ENCODE measurements around the gene NFATC2. TPM values are rescaled to one million over a fixed set of nuclear protein-coding genes. Genes with fewer than 3 reads are reported as not detected.

The NFATC2 gene
- total RNA-seq, 1 experiment from 2014 or later = 5.0 TPM

DNA sequence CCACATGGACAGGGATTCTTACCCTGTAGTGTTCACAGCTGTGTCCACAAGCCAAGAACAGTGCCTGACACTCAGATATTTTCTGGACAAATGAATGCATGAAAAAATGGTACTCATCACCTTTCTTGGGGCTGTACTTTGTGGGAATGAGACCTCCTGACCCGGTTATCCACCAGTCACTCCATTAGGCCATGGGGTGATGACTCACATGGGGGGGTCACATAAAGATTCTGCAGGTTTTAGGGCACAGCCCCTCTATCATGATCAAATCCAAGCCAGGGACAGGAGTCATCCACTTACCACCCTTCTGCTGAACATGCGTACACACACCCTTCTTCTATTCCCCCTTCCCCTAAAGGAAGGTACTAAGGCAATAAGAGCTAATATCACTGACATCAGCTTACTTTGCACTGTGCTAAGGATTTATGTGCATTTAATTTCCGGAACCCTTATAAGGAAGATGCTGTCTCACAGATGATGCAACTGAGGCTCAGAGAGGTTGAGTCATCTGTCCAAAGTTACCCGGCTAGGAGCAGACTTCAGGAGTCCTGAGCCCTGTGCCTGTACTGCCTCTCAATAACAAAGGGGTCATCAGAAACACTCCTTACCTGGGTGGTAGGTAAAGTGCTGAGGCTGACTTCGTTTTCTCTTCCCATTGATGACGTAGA lies 107.8 kb downstream of the NFATC2 start (continued):
- TF ChIP-seq, protein P1, sequence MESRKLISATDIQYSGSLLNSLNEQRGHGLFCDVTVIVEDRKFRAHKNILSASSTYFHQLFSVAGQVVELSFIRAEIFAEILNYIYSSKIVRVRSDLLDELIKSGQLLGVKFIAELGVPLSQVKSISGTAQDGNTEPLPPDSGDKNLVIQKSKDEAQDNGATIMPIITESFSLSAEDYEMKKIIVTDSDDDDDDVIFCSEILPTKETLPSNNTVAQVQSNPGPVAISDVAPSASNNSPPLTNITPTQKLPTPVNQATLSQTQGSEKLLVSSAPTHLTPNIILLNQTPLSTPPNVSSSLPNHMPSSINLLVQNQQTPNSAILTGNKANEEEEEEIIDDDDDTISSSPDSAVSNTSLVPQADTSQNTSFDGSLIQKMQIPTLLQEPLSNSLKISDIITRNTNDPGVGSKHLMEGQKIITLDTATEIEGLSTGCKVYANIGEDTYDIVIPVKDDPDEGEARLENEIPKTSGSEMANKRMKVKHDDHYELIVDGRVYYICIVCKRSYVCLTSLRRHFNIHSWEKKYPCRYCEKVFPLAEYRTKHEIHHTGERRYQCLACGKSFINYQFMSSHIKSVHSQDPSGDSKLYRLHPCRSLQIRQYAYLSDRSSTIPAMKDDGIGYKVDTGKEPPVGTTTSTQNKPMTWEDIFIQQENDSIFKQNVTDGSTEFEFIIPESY (IDR thresholded peaks at IDR 0.05; ENCODE audit: extremely low read depth, insufficient replicate concordance, low read length) = no peak
- TF ChIP-seq EGR1 (IDR thresholded peaks at IDR 0.05; ENCODE audit: low read depth) (no peak), ELF1 (IDR thresholded peaks at IDR 0.05; ENCODE audit: borderline replicate concordance, low read depth) (no peak)

DNA sequence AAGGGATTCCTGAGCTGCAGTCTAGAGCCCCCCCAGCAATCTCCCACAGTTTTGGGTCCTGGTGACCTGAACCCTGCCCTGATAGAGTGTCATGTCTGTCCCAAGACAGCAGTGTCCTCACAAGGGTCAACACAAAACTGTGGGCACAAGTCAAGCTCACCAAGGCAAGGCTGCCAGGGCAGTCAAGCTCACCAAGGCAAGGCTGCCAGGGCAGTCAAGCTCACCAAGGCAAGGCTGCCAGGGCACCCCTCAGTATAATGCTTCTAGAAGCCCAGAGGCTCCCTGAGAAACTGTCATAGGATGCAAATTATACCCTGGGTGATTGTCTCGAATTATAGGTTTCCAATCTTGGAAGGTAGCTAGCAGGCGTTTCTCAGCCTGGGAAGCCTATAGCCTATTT lies 108.5 kb downstream of the NFATC2 start:
- Histone ChIP-seq H3K36me3 (ENCODE audit: control insufficient read depth in 1 of 2, insufficient read depth in 2 of 2, low read length in 2 of 2) (no peaks in the 10 kb centered on the region), H2AFZ (ENCODE audit: low read depth, low read length, poor library complexity, severe bottlenecking) (no peak overlapping the region), H3K9ac (ENCODE audit: low read length) (no peak overlapping the region), H3K27ac (ENCODE audit: low read depth, low read length) (no peak overlapping the region), H3K9me3 (ENCODE audit: control insufficient read depth in 1 of 2, insufficient read depth in 1 of 2, low read depth in 1 of 2, low read length in 2 of 2) (no peaks in the 10 kb centered on the region), H3K4me2 (ENCODE audit: low read length) (no peak overlapping the region), H3K79me2 (ENCODE audit: insufficient read depth, low read length) (no peaks in the 10 kb centered on the region), H3K4me1 (ENCODE audit: control insufficient read depth in 1 of 2, insufficient read depth in 2 of 2, low read length in 2 of 2) (peaks cover 0 to 21% of the 10 kb centered on the region in 2 experiments; a peak in 1 of 4 replicates), H3K27me3 (ENCODE audit: insufficient read depth, low read length) (no peaks in the 10 kb centered on the region), H4K20me1 (ENCODE audit: insufficient read depth) (no peaks in the 10 kb centered on the region), H3K9me2 (ENCODE audit: insufficient read depth) (no peaks in the 10 kb centered on the region), H3K4me3 (replicated peaks in 1 of 2; ENCODE audit: low read depth in 1 of 2, low read length in 2 of 2) (no peak overlapping the region)
- DNase-seq (ENCODE audit: low read depth, low spot score) (no peak), ATAC-seq (no peak)
- no TSS peak for BruUV-seq (replicated peaks)
- no peak for TF ChIP-seq SP1 (IDR thresholded peaks at IDR 0.05; ENCODE audit: low read depth)
- no peak for TF ChIP-seq FOSL1 (IDR thresholded peaks at IDR 0.05; ENCODE audit: low read depth)
- ChIA-PET POLR2A (no interaction called here), CTCF (no interaction called here), RAD21 (ENCODE audit: low non-redundant PET in 1 of 2, low total read pairs in 2 of 2, uncharacterized antibody in 2 of 2, unreplicated experiment in 2 of 2) (interaction anchor here in 1 of 2 experiments (0.6 kb wide), 1 partner anchor 446 kb away, joined by 3 read pairs; no protein-coding TSS in a partner anchor)
- intact Hi-C loops (cut with micrococcal nuclease) = no loop called here

- Histone ChIP-seq H4K20me1 (ENCODE audit: insufficient read depth) (no peaks in the 10 kb centered on the region), H3K27ac (ENCODE audit: low read depth, low read length) (no peak overlapping the region), H3K9me3 (ENCODE audit: control insufficient read depth in 1 of 2, insufficient read depth in 1 of 2, low read depth in 1 of 2, low read length in 2 of 2) (no peaks in the 10 kb centered on the region), H3K9ac (ENCODE audit: low read length) (no peak overlapping the region), H3K9me2 (ENCODE audit: insufficient read depth) (no peaks in the 10 kb centered on the region), H3K79me2 (ENCODE audit: insufficient read depth, low read length) (no peaks in the 10 kb centered on the region), H3K27me3 (ENCODE audit: insufficient read depth, low read length) (no peaks in the 10 kb centered on the region), H2AFZ (ENCODE audit: low read depth, low read length, poor library complexity, severe bottlenecking) (no peak overlapping the region), H3K36me3 (ENCODE audit: control insufficient read depth in 1 of 2, insufficient read depth in 2 of 2, low read length in 2 of 2) (no peaks in the 10 kb centered on the region), H3K4me3 (replicated peaks in 1 of 2; ENCODE audit: low read depth in 1 of 2, low read length in 2 of 2) (no peak overlapping the region), H3K4me1 (ENCODE audit: control insufficient read depth in 1 of 2, insufficient read depth in 2 of 2, low read length in 2 of 2) (peaks cover 0 to 21% of the 10 kb centered on the region in 2 experiments; a peak in 1 of 4 replicates), H3K4me2 (ENCODE audit: low read length) (no peak overlapping the region)
- intact Hi-C loops (cut with micrococcal nuclease) = no loop called here
- no TSS peak for BruUV-seq (replicated peaks)
- ChIA-PET CTCF (no interaction called here), RAD21 (ENCODE audit: low non-redundant PET in 1 of 2, low total read pairs in 2 of 2, uncharacterized antibody in 2 of 2, unreplicated experiment in 2 of 2) (no interaction called here), POLR2A (no interaction called here)
- DNase-seq (ENCODE audit: low read depth, low spot score) (no peak), ATAC-seq (no peak)
- TF ChIP-seq TCF7L2 (IDR thresholded peaks at IDR 0.05; ENCODE audit: borderline replicate concordance, extremely low read depth, insufficient read depth, insufficient read length) (no peak), ZNF274 (IDR thresholded peaks at IDR 0.05; ENCODE audit: low read depth, low read length) (no peak), EZH2phosphoT487 (IDR thresholded peaks at IDR 0.05; ENCODE audit: borderline replicate concordance) (no peak), JUND (IDR thresholded peaks at IDR 0.05) (no peak), EGR1 (IDR thresholded peaks at IDR 0.05; ENCODE audit: low read depth) (no peak), SRF (IDR thresholded peaks at IDR 0.05; ENCODE audit: low read depth) (no peak), CBX3 (IDR thresholded peaks at IDR 0.05; ENCODE audit: low read depth) (no peak), POLR2A (IDR thresholded peaks at IDR 0.05; ENCODE audit: borderline replicate concordance, extremely low read depth, insufficient read depth, insufficient read length) (no peak), RAD21 (IDR thresholded peaks at IDR 0.05; ENCODE audit: low read depth) (no peak), FOSL1 (IDR thresholded peaks at IDR 0.05; ENCODE audit: low read depth) (no peak), ELF1 (IDR thresholded peaks at IDR 0.05; ENCODE audit: borderline replicate concordance, low read depth) (no peak)
- TF ChIP-seq, protein P2, sequence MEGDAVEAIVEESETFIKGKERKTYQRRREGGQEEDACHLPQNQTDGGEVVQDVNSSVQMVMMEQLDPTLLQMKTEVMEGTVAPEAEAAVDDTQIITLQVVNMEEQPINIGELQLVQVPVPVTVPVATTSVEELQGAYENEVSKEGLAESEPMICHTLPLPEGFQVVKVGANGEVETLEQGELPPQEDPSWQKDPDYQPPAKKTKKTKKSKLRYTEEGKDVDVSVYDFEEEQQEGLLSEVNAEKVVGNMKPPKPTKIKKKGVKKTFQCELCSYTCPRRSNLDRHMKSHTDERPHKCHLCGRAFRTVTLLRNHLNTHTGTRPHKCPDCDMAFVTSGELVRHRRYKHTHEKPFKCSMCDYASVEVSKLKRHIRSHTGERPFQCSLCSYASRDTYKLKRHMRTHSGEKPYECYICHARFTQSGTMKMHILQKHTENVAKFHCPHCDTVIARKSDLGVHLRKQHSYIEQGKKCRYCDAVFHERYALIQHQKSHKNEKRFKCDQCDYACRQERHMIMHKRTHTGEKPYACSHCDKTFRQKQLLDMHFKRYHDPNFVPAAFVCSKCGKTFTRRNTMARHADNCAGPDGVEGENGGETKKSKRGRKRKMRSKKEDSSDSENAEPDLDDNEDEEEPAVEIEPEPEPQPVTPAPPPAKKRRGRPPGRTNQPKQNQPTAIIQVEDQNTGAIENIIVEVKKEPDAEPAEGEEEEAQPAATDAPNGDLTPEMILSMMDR (IDR thresholded peaks at IDR 0.05 in 2 of 3, conservative IDR thresholded peaks at IDR 0.05 in 1 of 3; ENCODE audit: borderline replicate concordance in 1 of 3, insufficient read depth in 1 of 3, low read depth in 2 of 3, low read length in 2 of 3) = no peak
- TF ChIP-seq, protein P3, sequence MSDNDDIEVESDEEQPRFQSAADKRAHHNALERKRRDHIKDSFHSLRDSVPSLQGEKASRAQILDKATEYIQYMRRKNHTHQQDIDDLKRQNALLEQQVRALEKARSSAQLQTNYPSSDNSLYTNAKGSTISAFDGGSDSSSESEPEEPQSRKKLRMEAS (IDR thresholded peaks at IDR 0.05) = no peak
These were observed 109.6 kb downstream of the NFATC2 start for GRCh38 chr20:51432875-51433274.

Measured in HCT116 (cell line).